ENCODE results near the gene TIGD3.

TIGD3 gene

DNA sequence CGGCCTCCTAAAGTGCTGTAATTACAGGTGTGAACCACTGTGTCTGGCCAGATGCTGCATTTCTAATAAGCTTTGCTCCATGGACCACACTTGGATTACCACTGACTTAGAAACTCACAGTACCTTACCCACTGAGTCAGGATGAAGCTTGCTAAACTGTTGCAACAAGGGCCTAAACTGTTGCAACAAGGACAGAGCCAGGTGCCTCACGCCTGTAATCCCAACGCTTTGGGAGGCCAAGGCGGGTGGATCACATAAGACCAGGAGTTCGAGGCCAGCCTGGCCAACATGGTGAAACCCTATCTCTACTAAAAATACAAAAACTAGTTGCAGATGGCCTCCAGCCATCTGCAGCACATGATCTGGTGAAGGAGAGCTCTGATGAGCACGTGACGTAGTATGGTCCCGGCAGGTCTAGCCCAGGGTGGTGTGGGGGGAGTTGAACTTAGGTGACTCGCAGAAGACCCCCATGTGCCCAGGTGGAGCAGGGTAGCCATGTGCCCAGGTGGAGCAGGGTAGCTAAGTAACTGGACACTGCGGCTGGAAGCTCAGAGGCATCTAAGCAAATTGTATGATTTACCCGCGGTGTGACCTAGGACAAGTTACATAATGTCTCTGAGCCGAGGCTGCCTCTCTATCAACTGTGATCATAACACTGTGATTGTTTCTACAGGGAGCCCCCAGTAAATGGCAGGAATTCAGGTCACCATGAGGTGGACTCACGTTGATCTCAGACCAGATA, 19.5 kb downstream of the TIGD3 start:
- no peak for TF ChIP-seq ZFX (IDR thresholded peaks at IDR 0.05; ENCODE audit: borderline replicate concordance)
- TF ChIP-seq, protein P1, sequence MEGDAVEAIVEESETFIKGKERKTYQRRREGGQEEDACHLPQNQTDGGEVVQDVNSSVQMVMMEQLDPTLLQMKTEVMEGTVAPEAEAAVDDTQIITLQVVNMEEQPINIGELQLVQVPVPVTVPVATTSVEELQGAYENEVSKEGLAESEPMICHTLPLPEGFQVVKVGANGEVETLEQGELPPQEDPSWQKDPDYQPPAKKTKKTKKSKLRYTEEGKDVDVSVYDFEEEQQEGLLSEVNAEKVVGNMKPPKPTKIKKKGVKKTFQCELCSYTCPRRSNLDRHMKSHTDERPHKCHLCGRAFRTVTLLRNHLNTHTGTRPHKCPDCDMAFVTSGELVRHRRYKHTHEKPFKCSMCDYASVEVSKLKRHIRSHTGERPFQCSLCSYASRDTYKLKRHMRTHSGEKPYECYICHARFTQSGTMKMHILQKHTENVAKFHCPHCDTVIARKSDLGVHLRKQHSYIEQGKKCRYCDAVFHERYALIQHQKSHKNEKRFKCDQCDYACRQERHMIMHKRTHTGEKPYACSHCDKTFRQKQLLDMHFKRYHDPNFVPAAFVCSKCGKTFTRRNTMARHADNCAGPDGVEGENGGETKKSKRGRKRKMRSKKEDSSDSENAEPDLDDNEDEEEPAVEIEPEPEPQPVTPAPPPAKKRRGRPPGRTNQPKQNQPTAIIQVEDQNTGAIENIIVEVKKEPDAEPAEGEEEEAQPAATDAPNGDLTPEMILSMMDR (IDR thresholded peaks at IDR 0.05) = no peak
- no peak overlapping the region for H3K27ac ChIP-seq

- H3K27ac ChIP-seq = no peak overlapping the region
- TF ChIP-seq, protein P1 (IDR thresholded peaks at IDR 0.05) = no peak
- TF ChIP-seq ZFX (IDR thresholded peaks at IDR 0.05; ENCODE audit: borderline replicate concordance) = no peak
These were observed 20.5 kb downstream of the TIGD3 start for GRCh38 chr11:65375012-65375411.

- TF ChIP-seq, protein P1 (IDR thresholded peaks at IDR 0.05) = no peak
- TF ChIP-seq ZFX (IDR thresholded peaks at IDR 0.05; ENCODE audit: borderline replicate concordance) = no peak
These were observed 21.7 kb downstream of the TIGD3 start for GRCh38 chr11:65376138-65376713.

DNA sequence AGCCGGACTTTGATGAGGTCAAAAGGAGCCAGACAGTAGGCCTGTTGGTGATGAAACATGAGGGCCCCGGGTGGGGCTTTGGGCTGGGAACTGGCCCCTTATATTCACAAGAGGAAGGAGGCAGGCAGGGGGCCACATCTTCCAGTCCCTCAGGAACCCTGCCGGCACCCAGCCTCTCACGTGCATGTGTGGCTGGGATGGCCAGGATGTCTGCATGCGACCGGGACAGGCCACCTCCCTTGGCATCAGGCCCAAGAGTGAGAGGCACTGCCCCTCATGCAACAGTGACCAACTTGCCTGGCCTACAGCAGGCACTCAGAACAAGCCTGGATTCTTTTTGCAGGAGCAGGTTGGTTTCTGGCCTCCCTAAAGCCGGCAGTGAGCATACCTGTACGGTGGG, 22.5 kb downstream of the TIGD3 start:
- no peak overlapping the region for H3K27ac ChIP-seq
- TF ChIP-seq, protein P1 (IDR thresholded peaks at IDR 0.05) = no peak
- no peak for TF ChIP-seq ZFX (IDR thresholded peaks at IDR 0.05; ENCODE audit: borderline replicate concordance)

More at GRCh38 chr11:65376138-65376713, 21.7 kb downstream of the TIGD3 start:
- no peak overlapping the region for H3K27ac ChIP-seq

- no peak overlapping the region for H3K27ac ChIP-seq
- TF ChIP-seq, protein P1 (IDR thresholded peaks at IDR 0.05) = no peak
- no peak for TF ChIP-seq ZFX (IDR thresholded peaks at IDR 0.05; ENCODE audit: borderline replicate concordance)
These were observed 23.2 kb downstream of the TIGD3 start for GRCh38 chr11:65377777-65378176.

GRCh38 chr11:65378208-65378927, 23.8 kb downstream of the TIGD3 start:
- TF ChIP-seq, protein P1 (IDR thresholded peaks at IDR 0.05) = no peak
- no peak for TF ChIP-seq ZFX (IDR thresholded peaks at IDR 0.05; ENCODE audit: borderline replicate concordance)
- H3K27ac ChIP-seq = no peak overlapping the region

All from 22Rv1 (cell line).